Esophagus muscularis mucosa (tissue), 4 donors: ENCODE data around the gene OR10A4. TPM values are rescaled to one million over a fixed set of nuclear protein-coding genes. Genes with fewer than 3 reads are reported as not detected.
"Not testable (repeated sequence)": the region's sequence is repeated elsewhere in the genome, so short reads cannot be mapped to it uniquely, and the experiment has no call there.

Experiments
- DNase-seq: peaks from one replicate; pipeline ENCODE4 v3.0.0-alpha.2; 2017; ENCODE audit errors: extremely low spot score
- H3K27ac ChIP-seq, 4 donors: fragments of 200-600 bp; sonication (generic); replicated peaks in 1 of 4; 1 replicate in 3 of 4; 2 replicates in 1 of 4; pipeline ENCODE4 v1.5.1; 2016 to 2019; ENCODE audit warnings: mild to moderate bottlenecking in 1 of 4
- H3K27me3 ChIP-seq, 4 donors: fragments of 200-600 bp; sonication (generic); one replicate each; pipeline versions ENCODE4 v1.5.1 to v1.6.0; 2016 to 2019
- H3K36me3 ChIP-seq, 4 donors: fragments of 200-600 bp; sonication (generic); one replicate each; pipeline ENCODE4 v1.5.1; 2016 to 2019
- H3K4me1 ChIP-seq, 4 donors: fragments of 200-600 bp; sonication (generic); one replicate each; pipeline ENCODE4 v1.5.1; 2016 to 2019
- H3K4me3 ChIP-seq, 4 donors: fragments of 200-600 bp; sonication (generic); 1 replicate in 2 of 4; 2 replicates in 2 of 4; pipeline ENCODE4 v1.5.1; 2016 to 2019; ENCODE audit warnings: mild to moderate bottlenecking in 4 of 4, moderate library complexity in 1 of 4
- H3K9me3 ChIP-seq, 4 donors: fragments of 200-600 bp; sonication (generic); 1 replicate in 3 of 4; 2 replicates in 1 of 4; pipeline ENCODE4 v1.5.1; 2016 to 2019
- EP300 ChIP-seq: sonication (generic); formaldehyde crosslinking; IDR thresholded peaks from one replicate; pipeline ENCODE4 v1.6.1; 2017; ENCODE audit warnings: antibody characterized with exemption
- POLR2A ChIP-seq: fragments of 450-650 bp; IDR thresholded peaks from one replicate; pipeline ENCODE4 v1.6.1; 2017; ENCODE audit warnings: antibody characterized with exemption, moderate library complexity, mild to moderate bottlenecking, low read depth
- POLR2AphosphoS5 ChIP-seq, 2 donors: sonication (generic); formaldehyde crosslinking; IDR thresholded peaks; one replicate each; pipeline ENCODE4 v1.6.1; 2017; ENCODE audit warnings: antibody characterized with exemption in 2 of 2
- WGBS: methylation state at CpG from one replicate; pipeline ENCODE4 v1.1.5; 2018; 5-methylcytosine and 5-hydroxymethylcytosine counted together
- intact Hi-C: fragments of 100-400 bp; cut with DNase I; formaldehyde crosslinking; loops from one replicate; pipeline ENCODE4 v1.15.1; 2023
- total RNA-seq, 4 donors: library from RNA; depleted of rRNA; stranded (reverse); fragments of >200 nt; gene quantifications; one replicate each; pipeline versions ENCODE4 v1.1.0 to v1.2.1, GENCODE V29; 2016
- TF ChIP-seq, protein P1 (sequence below), 3 experiments: fragments of 200-600 bp in 2 of 3; fragments of 450-650 bp in 1 of 3; sonication (generic) in 2 of 3; IDR thresholded peaks; one replicate each; pipeline ENCODE4 v1.5.1; 2017 to 2019; ENCODE audit warnings: antibody characterized with exemption in 3 of 3, mild to moderate bottlenecking in 2 of 3, moderate library complexity in 1 of 3

Gene OR10A4
- total RNA-seq, 4 donors from 2014 or later = not detected

DNA sequence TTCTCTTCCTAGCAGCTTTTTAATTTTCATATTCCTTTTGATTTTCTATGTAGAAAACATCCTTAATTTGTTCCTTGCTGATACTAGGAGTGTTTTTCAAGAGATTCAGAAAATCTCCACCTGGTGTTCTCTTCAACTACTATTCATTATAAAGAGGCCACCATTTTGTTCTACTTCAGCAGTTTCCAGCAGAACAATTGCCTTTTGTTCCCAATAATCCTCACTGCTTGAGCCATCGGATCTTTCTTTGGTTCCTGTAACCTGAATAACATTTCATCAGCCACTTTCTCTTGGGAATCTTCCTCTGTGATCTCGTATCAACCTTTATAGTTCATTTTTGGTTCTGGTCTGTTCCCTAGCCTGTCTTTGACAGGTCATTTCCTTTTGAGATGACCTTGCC lies 32.8 kb upstream of the OR10A4 start:
- 59% methylated on average over 2 of the region's 2 CpGs for WGBS
- TF ChIP-seq POLR2A = no peak
- no peak for TF ChIP-seq EP300
- TF ChIP-seq, protein P1, sequence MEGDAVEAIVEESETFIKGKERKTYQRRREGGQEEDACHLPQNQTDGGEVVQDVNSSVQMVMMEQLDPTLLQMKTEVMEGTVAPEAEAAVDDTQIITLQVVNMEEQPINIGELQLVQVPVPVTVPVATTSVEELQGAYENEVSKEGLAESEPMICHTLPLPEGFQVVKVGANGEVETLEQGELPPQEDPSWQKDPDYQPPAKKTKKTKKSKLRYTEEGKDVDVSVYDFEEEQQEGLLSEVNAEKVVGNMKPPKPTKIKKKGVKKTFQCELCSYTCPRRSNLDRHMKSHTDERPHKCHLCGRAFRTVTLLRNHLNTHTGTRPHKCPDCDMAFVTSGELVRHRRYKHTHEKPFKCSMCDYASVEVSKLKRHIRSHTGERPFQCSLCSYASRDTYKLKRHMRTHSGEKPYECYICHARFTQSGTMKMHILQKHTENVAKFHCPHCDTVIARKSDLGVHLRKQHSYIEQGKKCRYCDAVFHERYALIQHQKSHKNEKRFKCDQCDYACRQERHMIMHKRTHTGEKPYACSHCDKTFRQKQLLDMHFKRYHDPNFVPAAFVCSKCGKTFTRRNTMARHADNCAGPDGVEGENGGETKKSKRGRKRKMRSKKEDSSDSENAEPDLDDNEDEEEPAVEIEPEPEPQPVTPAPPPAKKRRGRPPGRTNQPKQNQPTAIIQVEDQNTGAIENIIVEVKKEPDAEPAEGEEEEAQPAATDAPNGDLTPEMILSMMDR (IDR thresholded peaks at IDR 0.05) = no peak
- TF ChIP-seq POLR2AphosphoS5 (IDR thresholded peaks at IDR 0.05) = no peak
- Histone ChIP-seq H3K36me3 (no peaks in the 10 kb centered on the region), H3K9me3 (no peaks in the 10 kb centered on the region), H3K4me3 (no peak overlapping the region), H3K4me1 (no peaks in the 10 kb centered on the region), H3K27ac (no peak overlapping the region), H3K27me3 (peaks cover 0 to 3% (median 0%) of the 10 kb centered on the region in 4 donors)
- intact Hi-C loops = no loop called here
- no peak for DNase-seq

DNA sequence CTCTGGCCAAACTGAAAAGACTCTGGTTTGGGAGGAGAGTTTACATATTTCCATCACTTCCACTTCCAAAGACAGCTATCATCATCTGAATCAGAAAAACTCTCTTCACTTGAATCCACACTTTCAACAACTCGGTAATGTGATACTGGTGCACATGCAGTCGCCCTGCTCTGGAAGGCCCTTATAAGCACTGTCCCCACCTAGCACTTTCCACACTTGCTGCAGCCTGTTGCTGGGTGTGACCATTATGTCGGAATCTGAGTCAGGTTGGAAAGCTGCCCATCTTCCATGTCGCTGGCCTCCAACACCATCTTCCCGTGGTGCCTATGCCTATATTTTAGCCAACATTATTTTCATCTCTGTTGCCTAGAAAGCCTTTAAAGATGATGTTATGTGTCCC lies 32.1 kb upstream of the OR10A4 start:
- Histone ChIP-seq H3K4me1 (no peaks in the 10 kb centered on the region), H3K4me3 (no peak overlapping the region), H3K27me3 (peaks cover 0 to 3% (median 0%) of the 10 kb centered on the region in 4 donors), H3K27ac (no peak overlapping the region), H3K36me3 (no peaks in the 10 kb centered on the region), H3K9me3 (no peaks in the 10 kb centered on the region)
- no peak for DNase-seq
- TF ChIP-seq, protein P1 (IDR thresholded peaks at IDR 0.05) = no peak
- TF ChIP-seq POLR2AphosphoS5 (IDR thresholded peaks at IDR 0.05) = no peak
- no peak for TF ChIP-seq POLR2A
- TF ChIP-seq EP300 = no peak
- intact Hi-C loops = no loop called here
- 95% methylated on average over 5 of the region's 5 CpGs for WGBS

DNA sequence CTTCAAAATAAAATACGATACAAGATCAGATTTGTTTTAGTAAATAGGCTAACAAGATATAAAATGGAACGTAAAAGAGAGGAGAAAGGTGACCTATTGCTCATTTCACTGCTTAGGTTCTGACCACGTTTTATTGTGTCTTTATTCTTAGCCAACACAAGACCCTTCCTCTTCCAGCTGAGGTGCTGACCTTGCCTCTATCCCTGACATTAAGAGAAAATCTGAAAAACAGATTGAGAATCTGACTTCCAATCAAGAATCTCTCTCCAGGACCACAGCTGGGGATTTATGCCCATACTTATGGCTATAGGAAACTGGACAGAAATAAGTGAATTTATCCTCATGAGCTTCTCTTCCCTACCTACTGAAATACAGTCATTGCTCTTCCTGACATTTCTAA lies 31.0 kb upstream of the OR10A4 start, which contains the start of gene OR10A5:
TSS of gene OR10A5 (plus strand) at position 301 of the 400 bp plus-strand sequence. CDS start at position 301, 0 bp downstream.
- no peak for TF ChIP-seq EP300
- no peak for TF ChIP-seq POLR2AphosphoS5 (IDR thresholded peaks at IDR 0.05)
- TF ChIP-seq, protein P1 (IDR thresholded peaks at IDR 0.05) = no peak
- TF ChIP-seq POLR2A = no peak
- H3K36me3 ChIP-seq = no peaks in the 10 kb centered on the region
- WGBS = 80% methylated on average over 3 of the region's 3 CpGs
- DNase-seq = no peak
- H3K4me3 ChIP-seq = no peak within 1 kb of the TSS
- H3K27ac ChIP-seq = no peak within 1 kb of the TSS
- intact Hi-C loops = no loop called here
- H3K27me3 ChIP-seq = peaks cover 0 to 3% (median 0%) of the 10 kb centered on the region in 4 donors
- no peaks in the 10 kb centered on the region for H3K4me1 ChIP-seq
- no peaks in the 10 kb centered on the region for H3K9me3 ChIP-seq

DNA sequence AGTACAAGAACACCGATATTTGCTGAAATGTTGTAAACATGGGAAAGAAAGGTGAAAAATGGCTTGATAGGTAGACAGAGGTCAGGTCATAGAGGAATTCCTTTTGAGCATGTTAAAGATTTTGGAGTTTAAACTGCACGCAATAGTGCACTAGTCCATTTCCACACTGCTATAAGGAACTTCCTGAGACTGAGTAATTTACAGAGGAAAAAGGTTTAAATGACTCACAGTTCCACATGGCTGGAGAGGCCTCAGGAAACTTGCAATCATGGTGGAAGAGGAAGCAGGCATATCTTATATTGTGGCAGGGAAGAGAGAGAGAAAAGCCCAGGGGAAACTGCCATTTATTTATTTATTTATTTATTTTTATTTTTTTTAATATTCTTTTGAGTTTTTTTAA lies 25.9 kb upstream of the OR10A4 start:
- no peak overlapping the region for H3K27ac ChIP-seq
- H3K27me3 ChIP-seq = no peaks in the 10 kb centered on the region
- intact Hi-C loops = no loop called here
- no peaks in the 10 kb centered on the region for H3K36me3 ChIP-seq
- WGBS = 91% methylated on average over 2 of the region's 2 CpGs
- no peak overlapping the region for H3K4me3 ChIP-seq
- DNase-seq = no peak
- TF ChIP-seq, protein P1 (IDR thresholded peaks at IDR 0.05) = no peak
- no peak for TF ChIP-seq POLR2A
- no peak for TF ChIP-seq EP300
- no peak for TF ChIP-seq POLR2AphosphoS5 (IDR thresholded peaks at IDR 0.05)
- no peaks in the 10 kb centered on the region for H3K9me3 ChIP-seq
- no peaks in the 10 kb centered on the region for H3K4me1 ChIP-seq

DNA sequence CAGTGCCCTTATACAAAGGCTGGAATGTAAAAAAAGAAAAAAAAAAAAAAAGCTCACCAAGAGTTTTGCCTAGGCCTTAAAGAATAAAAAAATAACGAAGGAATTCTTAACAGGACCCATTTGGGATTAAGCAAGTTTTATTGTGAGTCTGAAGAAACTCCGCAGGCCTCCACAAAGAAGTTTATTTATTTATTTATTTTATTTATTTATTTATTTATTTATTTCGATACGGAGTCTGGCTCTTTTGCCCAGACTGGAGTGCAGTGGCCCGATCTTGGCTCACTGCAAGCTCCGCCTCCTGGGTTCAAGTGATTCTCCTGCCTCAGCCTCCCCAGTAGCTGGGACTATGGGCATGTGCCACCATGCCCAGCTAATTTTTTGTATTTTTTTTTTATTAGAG lies 21.6 kb upstream of the OR10A4 start:
- H3K27ac ChIP-seq, H3K4me3 ChIP-seq, H3K27me3 ChIP-seq, H3K36me3 ChIP-seq, H3K4me1 ChIP-seq, intact Hi-C loops, DNase-seq, H3K9me3 ChIP-seq: not testable (repeated sequence)
- WGBS = 94% methylated on average over 6 of the region's 6 CpGs
